ENCODE results near the gene DYSF.

Gene DYSF

DNA sequence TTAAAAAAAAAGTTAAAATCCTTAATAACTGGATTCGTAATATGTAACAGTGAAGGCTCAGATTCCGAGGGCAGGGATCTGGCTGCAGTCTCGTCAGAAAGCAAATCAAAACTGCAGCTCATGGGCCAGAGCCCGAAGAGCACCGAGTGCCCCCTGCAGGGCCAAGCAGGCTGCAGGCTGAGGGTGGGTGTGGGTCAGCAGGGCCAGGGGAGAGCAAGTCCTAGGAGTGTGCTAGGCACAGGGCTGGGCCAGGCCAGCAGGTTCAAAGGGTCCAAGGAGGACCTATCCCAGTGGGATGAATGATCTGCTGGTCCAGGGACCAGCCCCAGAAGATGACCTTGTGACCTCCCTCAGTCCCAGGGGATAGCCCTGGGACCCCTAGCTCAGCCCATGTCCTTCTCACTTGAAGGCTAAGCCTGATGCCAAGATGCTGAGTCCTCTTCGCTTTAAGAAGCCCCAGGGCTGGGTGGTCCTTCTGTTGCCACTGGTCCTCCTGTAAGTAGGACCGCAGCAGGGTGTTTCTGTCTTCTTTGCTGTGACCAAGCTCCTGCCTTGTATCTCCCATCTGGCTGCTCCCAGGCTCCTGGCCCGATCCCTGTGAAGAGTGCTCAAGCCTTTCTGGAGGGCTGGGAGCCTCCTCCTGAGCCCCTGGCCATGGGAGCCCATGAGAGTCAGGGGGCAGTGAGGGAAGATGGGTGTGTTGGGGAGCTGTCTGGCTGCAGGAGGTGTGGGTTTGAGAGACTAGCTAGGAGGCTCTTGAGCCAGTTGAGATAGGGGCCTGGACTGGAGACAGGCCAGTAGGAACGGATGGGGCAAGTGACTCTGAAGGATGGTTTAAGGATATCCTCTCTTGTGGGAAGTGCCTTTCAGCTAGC lies 150.7 kb downstream of the DYSF start:
- DNase-seq, result no peak

DNA sequence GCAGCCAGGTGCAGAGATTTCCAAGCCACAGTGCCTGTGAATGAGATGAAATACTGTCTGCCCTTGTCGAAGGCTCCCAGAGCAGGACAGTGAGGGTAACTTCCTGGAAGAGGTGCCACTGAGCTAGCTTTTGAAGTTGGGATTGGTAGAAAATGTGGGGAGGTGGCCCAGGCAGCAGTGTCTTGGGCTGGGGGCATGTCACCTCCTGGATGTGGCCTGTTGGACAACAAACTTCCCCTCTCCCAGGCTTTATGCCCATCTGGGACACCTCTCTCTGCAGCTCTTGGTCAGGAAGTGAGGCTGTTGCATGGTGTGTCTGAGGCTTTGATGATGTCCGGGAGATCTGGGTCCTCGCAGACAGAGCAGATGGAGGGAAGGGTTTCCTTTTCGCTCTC lies 151.4 kb downstream of the DYSF start:
- no peak for DNase-seq

DNA sequence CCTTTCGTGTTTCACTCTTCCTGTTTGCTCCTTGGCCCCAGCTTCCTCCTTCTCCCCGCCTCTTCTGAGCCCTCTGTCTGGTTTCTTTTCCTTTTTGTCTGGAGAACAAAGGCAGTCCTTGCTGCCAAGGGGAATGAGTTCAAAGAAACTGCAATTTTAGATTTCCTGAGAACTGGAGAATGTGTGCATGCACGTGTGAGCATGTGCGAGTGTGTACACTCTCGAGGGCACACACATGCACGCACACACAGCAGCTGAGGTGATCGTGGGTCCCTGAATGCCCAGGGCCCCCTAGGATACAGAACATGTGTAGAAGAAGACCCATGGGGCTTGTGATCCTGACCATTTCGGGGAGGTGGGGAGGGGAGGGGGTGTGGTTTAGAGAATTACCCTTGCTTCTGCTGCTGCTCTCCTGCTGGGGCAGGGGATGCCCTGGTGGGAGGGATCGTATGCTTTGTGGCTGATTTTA lies 151.8 kb downstream of the DYSF start:
- DNase-seq, result no peak

DNA sequence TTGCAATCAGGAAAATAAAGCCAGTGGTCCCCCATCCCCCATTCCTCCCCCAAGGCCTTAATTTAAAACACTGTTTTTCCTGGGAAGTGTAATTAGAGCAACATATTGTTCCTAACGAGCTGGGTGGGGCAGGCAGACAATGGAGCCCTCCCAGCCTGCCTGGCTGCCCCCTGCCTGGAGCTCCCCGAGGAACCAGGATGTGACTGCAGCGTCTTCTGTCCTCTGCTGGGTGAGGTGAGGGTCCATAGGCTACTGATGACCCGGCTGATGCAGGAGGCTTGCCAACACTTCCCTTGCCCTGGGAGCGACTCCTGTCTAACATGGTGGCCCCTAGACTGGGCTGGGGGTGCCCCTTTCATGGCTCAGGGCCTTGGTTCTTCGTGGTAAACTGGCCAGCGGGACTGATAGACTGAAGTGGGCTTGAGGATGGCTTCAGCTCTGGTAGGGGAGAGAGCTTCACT lies 152.4 kb downstream of the DYSF start:
- DNase-seq, result no peak

DNA sequence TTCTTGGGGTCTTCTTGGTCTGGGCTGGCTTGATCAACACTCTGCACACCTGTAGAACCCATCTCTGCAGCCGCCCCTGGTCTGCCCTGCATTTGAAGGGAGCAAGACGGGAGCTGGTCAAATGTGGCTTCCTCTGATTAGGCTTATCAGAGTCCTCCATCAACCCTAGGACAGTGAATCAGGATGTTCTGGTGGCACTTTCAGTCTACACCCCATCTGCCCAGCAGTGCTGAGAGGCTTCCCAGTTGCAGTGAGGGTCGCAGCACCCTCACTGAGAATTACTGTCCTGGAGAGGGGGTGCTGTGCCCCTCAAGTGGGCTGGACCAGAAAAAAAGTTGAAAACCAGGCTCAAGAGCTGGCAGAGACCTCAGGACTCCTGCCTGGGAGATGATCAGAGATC lies 152.9 kb downstream of the DYSF start:
- no peak for DNase-seq

DNA sequence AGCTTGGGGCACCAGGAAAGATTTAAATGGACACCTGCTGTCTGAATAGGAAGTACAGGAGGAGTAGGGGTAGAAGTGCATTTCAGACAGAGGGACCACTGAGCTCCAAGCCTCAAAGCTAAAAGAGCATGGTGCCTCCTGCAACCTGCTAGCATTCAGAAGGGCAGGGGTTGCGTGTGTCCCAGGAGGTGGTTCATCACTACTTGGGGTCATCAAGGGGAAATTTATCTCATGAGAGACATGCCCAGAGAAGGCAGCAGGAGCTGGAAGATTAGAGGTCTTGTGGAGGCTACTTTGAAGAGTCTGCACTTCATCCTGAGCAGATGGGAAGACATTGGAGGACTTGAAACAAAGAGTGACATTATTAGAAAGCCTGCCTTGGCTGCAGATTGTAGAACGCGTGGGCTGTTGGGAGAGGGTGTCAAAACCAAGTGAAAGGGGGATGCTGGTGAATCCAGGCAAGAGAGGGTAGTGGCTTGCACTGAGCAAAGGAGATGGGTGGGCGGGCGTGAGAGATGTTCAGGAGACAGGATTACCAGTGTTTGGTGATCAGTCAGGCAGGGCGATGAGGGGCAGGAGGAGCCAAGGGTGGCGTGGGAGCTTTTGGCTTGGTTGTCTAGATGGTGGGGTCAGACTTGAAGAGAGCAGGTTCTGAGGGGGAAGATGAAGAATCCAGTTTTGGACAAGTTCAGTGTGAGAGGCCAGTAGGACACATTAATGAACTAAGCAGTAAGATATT lies 154.0 kb downstream of the DYSF start:
- DNase-seq, result no peak

DNA sequence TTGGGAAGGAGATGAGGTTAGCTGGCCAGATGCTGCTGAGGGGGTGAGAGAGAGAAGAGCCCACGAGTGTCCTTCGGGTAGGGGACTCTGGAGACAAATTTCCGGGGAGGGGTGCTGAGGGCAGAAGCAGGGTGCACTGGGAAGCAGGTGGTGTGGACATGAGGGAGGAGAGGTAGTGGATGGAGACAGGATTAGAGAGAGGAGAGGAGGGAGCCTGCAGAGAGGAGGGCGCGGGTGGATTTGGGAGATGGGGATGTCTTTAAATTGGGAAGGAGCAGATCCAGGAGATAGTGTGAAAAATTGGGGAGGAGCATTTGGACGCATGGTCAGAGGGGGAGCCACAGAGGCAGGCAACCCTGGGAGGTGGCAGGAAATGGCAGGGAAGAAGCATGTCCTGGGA lies 154.7 kb downstream of the DYSF start:
- DNase-seq, result no peak

DNA sequence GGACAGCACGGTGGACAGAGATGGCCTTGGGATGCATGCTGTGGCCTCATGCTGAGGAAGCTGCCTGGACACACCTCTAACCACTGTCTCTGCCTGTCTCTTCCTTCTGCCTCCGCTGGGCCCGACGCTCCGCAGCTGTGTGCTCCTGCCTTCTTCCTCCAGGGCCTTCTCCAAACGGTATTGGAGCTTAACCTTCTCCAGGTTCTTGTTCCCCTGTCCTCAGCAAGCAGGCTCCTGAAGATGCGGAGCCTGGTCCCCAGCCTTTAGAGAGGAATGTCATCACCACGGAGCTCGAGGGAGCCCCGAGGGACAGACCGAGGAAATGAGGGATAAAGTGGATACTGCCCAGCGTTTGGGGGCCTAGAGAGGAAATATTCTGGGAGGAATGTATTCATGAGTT lies 155.1 kb downstream of the DYSF start:
- DNase-seq, result no peak

DNA sequence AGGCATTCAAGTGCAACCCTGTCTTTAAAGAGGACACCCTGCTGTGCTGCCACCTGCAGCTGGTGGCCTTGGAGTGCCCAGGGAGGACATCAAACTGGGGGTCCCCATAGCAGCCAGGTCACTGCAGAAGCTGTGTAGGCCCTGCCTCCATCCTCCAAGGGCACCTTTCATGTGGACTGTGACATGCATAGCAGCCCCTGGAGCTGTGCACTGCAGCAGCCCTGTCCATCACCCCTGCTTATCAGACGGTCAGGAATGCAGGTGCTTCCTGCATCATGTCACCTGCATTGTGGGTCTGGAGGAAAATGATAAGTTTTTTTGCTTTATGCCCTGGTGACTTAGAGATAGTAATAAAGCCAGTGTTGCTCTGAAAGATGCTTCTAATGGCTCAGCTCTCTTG lies 155.7 kb downstream of the DYSF start:
- DNase-seq, result no peak

DNA sequence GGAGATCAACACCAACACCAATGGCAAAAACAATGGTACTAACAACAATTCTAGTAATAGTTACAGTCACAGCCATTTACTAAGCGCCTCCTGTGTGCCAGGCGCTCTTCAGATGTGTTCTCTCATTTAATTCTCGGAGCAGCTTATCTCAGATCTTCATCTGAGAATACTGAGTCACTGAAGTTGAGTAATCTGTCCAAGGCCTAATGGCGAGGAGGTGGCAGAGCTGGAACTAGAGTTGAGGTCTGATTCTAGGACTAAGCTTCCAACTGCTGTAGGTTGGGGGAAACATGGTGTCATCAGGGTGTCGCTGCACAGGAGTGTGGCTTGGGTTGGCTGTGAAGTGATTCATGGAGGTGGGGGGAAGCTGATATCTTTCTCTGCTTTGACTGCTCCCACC lies 156.1 kb downstream of the DYSF start:
- no peak for DNase-seq

DNA sequence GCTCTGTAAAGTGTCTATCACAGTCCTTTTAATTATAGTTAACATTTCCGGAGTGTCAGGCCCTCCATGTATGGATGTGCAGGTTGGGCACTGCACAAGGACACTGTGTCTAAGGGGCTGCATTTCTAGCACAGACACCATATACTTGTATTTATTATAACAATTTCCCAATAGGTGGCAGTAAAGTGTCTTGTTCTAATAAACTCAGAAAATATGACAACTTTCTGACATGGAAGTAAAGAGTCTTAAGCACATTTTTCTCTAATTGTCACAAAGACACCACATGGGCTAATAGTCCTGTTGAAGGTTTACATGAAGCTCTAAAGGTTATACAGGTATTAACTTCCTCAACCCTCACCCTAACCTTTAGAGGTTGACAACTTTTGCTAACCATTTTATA lies 156.6 kb downstream of the DYSF start:
- no peak for DNase-seq

DNA sequence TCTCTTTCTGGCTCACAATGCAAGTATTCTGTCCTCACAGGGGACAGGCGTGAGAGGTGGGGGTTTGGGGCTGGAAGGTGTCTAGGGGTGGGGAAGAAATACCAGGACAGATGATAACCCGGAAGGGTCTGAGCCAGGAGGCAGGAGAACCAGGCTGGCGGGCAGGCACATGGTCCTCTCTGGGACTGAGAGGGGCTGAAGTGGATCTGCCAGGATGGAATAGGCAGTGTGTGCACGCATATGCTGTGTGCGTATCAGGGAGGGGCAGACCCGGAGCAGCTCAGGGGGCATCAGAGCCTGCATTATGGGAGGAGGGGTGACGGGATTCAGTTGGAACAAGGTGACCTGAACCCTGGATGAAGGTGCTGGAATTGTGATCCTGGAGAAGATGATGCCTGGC lies 157.3 kb downstream of the DYSF start:
- no peak for DNase-seq

DNA sequence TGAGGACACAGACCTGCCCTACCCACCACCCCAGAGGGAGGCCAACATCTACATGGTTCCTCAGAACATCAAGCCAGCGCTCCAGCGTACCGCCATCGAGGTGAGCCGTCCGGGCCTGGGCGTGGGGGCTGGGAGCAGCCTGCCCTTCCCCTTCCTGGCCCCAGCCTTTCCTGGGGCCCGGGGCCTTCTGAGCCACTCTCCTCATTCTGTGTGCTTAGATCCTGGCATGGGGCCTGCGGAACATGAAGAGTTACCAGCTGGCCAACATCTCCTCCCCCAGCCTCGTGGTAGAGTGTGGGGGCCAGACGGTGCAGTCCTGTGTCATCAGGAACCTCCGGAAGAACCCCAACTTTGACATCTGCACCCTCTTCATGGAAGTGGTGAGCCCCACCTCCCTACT lies 157.9 kb downstream of the DYSF start:
- no peak for DNase-seq

DNA sequence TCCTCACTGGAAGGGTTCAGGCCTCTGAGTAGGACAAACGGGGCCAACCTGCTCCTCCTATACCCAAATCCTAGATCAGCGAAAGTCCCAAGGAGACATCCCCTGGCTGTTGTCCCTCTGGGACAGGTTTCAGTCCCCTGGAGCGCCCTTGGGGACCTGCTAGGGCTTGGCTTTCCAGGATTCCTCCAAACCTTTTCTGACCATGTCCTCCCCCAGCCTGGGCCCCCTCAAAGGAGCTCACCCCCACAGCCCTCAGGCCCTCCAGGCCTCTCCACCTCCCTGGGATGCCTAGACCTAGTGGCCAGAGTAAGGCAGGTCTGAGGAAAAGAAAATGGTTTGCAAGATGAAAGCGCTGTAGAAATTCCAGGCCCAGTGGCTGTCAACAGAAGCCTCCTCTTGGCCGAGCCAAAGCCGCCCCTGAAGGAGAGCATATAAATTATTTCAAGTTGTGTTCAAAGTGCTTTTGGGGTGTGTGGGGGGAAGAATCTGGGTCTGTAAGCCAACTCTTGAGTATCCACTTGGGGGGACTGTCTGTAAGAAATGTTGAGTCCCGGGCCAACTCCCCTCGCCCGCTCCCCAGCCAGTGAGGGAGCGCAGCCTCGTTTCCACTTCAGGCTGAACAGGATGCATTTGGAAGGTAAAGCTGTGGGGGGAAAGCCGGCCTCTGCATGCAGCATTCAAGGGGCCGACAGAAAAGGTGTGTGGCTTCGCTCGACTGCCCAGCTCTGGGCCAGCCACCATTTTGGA lies 158.6 kb downstream of the DYSF start:
- DNase-seq, result no peak

DNA sequence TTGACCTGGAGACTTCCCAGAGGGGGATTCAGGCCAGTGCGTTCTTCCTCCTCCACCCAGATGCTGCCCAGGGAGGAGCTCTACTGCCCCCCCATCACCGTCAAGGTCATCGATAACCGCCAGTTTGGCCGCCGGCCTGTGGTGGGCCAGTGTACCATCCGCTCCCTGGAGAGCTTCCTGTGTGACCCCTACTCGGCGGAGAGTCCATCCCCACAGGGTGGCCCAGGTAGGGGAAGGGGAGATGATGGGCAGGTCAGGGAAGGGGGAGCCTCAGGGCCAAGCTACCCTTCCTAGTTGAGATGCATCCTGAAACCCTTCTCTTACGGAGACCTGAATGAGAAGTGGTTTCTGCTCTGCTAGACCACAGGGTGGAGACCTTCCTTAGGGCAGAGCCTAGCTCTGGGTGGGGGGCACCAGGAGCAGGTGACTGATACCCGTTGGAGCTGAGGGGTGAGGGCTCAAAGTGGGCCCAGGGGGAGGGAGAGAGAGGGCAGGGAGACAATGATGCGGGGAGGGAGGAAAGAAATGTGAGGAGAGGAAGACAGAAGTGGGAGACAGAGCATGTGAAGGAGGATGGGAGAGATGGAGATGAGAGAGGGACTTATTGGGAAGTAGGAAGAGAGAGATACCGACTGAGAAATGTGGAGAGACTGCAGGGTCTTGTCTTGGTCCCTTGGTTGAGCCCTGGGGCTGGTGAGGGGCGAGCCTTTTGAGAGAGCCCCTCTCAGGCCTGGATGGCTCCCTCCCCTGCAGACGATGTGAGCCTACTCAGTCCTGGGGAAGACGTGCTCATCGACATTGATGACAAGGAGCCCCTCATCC lies 159.4 kb downstream of the DYSF start:
- DNase-seq, result no peak

DNA sequence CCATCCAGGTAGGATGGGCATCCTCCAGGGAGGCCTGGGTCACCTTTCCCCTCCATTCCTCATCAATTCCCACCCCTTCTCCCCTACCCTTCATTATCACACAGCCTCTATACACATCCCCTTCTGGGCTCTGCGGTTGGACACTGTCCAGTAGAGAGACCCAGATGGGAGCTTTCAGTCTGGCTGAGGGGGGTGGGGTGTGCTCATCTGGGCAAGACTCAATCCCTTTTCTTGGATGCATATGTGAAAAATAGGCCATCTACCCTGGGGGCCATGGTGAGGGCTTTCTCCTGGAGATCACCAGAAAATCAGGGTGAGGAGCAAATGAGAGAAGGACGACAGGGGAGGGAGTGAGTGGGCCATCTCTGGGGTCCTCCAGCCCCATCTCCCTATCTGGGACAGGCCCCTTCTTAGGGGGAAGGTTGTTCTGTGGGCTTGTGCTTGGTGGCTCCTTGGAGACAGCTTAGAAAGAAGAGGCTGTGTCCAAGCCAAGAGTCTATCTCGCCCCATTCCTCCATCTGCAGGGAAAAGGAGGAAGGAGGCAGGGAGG lies 160.1 kb downstream of the DYSF start:
- DNase-seq, result no peak

DNA sequence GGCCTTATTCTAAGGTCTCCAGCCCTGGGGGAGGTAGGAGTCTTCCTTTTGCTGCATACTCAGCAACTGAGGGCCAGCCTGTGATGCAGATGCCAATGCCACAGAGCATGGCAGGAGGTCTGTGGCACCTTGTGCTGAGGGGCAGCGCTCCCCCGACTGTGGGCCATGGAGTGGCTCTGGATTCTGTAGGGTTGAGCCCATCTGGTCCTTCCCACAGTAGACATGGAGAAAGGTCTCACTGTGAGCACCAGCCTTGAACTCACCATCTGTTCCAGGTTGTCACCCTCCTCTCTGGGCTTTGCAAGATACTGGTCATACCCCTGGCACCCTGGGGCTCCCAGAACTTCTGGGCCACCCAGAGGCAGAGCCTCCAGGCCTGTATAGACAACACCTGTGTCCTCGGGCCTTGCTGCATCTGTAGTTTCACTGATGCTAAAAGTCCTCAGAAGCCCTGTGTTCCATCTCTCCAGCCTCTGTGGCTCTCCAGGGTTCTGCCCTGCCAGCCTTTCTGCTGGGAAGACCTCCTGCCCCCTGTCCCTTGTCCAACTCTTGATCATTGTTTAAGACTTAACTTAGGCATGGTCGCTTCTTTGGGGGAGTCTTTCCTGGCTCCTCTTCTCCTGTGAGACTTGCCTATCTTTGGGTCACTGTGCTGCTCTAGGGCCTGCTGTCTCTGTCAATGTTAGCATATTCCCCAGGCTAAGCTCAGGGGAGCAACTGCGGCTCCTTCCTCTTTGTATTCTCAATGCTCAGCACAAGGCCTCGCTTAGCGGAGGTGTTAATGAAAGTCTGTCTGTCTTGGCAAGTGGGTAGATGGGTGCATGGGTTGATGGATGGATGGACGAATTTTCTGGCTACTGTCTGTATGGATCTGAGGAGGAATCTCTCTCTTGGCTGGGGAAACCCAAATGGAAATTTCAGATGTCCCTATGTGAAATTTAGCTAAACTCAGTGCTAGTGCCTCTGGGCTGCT lies 160.9 kb downstream of the DYSF start:
- DNase-seq, result no peak

DNA sequence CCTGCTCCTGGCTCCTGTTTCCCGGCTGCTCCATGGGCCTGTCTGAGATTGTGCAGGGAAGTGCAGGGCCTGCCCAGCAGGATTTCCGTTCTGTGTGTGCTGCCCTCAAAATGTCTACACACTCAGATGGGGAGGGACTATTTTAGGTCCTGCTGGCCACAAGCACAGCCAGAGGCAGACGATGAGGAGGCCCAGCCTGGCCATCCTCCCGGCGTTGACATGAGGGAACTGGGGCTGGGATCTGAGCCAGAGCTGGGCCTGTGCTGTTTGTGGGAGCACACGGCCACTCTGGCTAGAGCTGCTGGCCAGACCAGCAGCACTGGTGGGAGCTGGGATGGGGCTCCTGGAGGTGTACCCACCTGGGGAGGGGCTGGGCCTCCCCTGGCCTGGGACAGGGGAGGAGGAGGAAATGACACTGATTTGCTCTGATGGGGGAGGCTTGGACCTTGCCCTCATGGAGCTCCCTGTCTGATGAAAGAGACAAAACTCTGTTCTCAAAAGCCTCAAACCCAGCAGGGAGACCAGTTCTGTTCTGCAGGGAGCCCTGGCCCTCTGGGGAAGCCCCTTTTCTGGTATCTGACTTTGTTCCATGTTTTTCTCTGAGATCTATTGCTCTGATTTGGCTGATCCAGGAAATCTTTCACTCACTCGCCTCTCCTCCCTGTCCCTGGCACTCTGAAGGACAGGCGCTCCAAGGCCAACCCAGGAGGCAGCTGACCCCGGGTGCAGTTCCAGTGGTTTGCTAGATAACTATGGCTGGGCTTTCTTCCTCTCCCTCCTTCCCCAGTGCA lies 161.8 kb downstream of the DYSF start:
- no peak for DNase-seq
